Activated CD4-positive, alpha-beta T cell treated with anti-CD3 and anti-CD28 coated beads, Interleukin-2, amount 50 U/mL, for 1 hour (primary cell): ENCODE data around the gene HAGHL.

ENCODE experiments used
- DNase-seq: peaks from one replicate; pipeline ENCODE4 v3.0.0-alpha.2; 2020

The HAGHL gene

GRCh38 chr16:708959-709358, 17.9 kb upstream of the HAGHL start:
- no peak for DNase-seq

DNA sequence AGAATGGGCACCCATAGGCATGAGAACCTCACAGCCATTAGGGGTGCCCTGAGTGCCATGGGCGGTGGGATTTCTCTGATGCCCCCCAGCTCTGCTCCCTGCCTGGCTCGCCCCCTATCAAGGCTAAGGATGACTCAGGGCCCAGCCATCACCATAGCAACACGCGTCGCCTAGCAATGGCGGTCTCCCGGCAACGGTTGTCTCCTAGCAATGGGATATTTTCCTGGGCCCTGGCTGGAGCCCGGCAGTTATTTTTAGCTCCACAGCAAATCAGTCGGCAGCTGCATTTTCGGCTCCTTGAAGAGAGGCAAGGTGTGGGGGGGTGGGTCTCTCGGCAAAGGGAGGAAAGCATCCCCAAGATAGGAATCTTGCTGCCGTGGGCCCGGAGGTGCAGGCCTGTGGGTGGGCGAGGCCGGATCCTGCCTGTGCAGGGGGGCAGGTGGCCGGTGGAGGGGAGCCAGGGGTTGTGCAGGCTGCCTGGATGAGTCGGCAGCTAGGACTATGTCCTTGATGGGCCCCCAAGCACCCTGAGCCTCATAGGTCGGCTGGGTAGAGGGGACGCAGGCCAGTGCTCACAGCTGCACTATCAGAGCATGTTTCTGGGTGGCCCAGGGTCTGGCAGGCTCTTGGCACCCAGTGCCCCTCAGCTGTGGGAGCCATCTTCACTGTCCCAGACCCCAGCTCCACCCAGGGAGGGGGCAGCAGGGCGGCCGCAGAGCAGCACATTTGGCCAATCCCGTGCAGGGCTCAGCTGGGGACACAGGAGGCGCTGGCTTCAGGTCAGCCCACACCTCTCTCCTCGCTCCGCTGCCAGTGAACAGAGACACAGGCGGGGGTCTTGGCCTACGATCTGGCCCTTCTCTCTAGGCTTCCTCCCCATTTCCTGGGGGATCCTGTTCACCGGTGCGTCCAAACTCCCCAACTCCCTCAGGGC, 17.1 kb upstream of the HAGHL start:
- no peak for DNase-seq

DNA sequence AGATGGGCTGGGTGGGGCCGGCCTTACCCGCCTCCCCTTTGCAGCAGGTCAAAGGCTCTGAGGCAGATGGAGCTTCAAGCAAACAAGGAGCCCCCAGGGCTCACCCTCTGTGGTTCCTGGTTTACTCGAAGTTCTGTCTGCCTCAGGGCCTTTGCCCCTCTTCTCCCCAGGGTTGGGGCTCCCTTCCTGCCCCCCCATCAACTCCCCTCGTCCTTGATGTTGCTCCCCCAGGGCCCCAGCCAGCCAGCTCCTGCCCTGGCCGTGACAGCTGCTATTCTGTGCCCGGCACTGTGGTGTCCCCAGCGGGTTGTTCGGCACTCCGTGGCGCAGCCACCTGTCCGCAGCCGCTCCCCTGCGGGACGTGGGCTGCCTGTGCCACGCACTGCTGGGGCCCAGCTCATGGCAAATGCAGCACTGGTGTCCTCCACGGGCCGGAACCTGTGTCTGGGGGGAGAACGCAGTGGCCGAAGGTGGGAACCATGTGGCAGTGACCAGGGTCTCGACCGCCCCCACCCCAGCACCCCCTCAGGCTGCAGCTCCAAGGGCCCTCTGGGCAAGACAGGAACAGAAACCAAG, 16.3 kb upstream of the HAGHL start:
- DNase-seq: no peak

- no peak for DNase-seq
Measured at GRCh38 chr16:711084-711483, 15.8 kb upstream of the HAGHL start.

DNA sequence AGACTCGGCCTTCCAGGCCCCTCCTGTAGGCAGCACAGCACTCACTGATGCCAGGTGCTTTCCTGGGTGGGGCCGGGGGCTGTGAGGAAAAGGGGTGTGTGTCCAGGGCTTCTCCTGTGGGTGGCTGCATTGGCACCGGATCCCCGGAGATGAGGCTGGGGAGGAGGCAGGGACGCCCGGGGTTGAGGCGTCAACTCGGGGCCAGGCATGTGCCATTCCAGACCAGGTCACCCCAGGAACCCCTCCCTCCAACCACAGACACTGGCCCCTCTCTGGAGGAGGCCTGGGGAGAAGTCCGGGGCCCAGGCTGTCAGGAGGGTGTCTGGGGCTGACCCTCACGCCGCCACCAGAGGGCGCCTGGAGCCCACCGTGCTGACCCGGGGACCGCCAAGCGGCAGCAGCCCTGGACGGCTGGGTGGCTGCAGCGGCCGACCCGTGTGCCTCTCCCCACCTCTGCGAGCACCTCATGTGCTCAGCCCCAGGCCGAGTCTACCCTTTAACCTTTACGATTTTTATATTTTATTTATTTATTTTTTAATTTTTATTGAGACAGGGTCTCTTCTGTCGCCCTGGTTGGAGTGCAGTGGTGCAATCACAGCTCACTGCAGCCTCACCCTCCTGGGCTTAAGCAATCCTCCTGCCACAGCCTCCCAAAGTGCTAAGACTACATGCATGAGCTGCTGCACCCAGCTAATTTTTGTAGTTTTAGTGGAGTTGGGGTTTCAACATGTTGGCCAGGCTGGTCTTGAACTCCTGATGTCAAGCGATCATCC, 15.2 kb upstream of the HAGHL start:
- DNase-seq: peak; percentile 80

DNA sequence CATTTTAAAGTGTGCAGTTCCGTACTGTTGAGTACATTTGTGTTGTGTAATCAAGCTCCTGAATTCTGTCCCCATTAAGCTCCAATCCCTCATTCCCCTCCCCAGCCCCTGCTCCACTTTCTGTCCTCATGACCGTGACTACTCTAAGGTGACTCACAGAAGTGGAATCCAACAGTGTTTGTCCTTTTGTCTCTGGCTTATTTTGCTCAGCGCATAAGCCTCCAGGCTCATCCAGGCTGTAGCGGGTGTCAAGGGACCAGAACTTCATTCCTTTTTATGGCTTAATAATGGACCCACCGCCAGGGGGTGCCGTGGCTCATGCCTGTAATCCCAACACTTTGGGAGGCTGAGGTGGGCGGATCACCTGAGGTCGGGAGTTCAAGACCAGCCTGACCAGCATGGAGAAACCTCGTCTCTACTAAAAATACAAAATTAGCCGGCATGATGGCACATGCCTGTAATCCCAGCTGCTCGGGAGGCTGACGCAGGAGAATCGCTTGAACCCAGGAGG, 14.1 kb upstream of the HAGHL start:
- DNase-seq: peak; percentile 45

- no peak for DNase-seq
Measured at GRCh38 chr16:714079-714478, 12.8 kb upstream of the HAGHL start.

DNA sequence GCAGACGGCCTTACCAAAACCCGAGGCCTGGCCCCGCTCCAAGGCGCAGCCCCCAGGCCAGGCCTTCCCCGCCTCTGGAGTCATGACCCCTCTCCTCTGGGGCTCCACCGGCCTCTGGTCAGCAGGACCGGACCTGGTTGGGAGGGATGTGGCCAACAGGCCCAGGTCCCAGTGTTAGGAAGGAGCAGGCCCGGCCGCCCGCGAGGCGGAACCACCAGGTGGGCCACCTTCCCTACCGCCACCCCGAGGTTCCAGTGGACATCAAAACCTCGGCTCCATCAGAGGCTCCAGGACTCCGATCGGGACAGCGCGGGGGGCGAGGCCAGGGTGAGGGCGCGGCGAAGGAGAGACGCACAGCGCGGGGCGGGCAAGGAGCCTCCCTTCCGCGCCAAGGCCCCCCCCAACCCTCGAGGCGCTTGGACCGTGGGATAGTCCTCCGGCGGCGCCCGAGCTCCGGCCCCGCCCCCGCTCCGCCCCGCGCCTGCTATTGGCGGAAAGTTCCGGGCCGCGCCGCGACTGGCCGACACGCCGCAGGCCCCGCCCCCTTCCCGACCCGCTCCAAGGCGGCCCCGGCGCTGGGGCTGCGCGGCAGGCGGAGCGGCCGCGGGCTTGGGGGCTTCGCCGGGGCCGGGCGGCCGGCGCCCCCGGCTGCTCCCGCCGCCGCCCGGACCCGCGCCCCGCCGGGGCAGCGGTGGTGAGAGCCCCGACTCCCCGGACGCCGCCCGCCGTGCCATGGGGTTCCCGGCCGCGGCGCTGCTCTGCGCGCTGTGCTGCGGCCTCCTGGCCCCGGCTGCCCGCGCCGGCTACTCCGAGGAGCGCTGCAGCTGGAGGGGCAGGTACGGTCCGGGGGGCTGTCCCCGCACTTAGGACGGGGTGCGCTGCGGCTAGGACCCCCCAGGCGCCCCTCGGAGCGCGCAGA, 12.1 kb upstream of the HAGHL start, which contains the start of gene METRN:
Gene METRN (plus strand): TSS at position 561 of the 919 bp plus-strand sequence. CDS start 172 bp downstream, at position 733.
- DNase-seq: peak; percentile 88

GRCh38 chr16:715477-716199, 11.3 kb upstream of the HAGHL start:
- no peak for DNase-seq

DNA sequence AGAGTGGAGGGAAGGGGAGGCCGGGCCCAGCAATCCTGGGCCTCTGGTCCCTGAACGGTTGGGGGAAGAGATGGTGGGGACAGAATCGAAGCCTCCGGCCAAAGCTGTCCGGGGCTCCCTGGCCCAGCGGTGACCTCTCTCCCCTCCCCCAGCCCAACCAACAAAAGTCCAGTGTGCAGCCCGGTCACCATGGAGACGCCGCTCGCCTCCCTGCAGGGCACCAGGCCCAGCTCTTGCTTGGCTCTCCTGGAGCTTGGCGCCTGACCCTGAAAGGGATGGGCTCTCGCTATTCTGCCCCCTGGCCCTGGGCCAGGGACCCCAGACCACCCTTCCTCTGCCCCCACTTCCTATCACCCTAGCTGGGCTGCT, 10.7 kb upstream of the HAGHL start:
- DNase-seq: no peak

- no peak for DNase-seq
Measured at GRCh38 chr16:716768-717325, 10.1 kb upstream of the HAGHL start.

- DNase-seq: no peak
Measured at GRCh38 chr16:717450-718245, 9.3 kb upstream of the HAGHL start.

DNA sequence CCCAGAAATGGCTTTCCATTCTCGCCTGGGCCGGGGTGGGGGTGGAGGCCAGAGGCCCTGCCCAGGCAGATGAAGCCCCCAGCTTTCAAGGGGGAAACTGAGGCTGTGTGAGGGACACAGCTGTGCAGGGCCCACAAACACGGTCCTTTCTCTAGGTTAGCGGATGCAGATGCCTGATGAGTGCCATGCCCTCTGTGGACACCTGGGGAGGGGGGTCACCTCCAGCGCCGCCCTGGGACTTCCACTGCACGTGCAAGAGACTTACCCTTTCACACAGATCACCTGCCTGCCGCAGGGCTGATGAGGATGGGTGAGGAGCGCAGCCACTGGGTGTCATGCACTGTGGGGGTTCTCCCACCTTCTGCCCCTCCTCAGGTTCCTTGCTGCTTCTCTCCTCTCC, 8.5 kb upstream of the HAGHL start:
- no peak for DNase-seq

GRCh38 chr16:718922-719321, 8.0 kb upstream of the HAGHL start:
- DNase-seq: no peak

GRCh38 chr16:719815-720446, 7.0 kb upstream of the HAGHL start:
- no peak for DNase-seq

DNA sequence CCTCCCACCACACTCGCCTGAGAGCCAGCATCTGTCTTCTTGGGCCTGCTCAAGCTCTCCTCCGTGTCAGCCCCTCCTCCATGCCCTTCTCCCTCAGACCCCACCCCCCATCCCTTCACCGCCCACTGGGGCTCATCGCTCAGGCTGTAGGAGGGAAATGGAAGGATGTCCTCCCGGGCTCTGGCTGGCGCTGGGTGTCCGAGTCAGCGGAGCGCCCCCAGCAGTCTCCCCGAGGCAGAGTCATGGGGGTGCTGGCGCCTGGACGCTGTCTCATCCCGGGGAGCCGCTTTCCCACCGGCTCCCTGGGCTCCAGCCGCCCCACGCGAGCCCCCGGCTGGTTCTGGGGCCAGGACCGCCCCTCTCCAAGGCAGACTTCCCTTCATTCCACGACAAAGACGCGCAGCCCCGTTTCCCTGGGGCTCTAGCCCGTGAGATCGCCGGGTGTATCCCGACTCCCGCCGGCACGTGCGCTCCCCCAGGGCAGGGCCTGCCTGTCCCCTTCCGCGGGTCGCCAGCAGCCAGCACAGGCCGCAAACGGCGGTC, 6.4 kb upstream of the HAGHL start:
- no peak for DNase-seq

DNA sequence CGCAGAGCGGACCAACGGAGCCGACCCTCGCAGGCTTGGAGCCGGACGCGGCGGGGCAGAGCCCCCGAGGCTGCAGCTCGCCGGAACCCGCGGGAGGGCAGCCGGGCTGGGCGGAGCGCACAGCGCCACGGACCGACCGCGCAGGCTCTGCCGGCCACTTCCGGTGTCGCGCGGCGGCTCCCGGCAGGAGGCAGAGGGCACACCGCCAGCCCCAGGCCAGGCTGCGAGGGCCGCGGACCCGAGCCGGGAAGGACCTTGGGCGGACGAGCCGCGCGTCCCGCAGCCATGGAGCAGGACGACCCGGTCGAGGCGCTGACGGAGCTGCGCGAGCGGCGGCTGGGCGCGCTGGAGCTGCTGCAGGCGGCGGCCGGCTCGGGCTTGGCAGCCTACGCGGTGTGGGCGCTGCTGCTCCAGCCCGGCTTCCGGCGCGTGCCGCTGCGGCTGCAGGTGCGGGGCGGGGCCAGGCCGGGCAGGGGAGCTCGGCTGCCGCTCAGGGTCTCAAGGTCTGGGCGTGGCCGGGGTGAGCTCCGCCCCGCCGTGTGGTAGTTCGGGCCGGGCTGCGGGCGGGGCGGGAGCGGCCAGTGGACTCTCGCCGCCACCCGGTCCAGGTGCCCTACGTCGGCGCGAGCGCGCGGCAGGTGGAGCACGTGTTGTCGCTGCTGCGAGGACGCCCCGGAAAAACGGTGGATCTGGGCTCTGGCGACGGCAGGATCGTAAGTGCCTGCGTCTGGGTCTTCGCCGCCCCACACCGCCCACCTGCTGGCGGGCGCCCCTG, 5.7 kb upstream of the HAGHL start, which contains the start of gene ANTKMT:
Gene ANTKMT (plus strand): TSS at position 157 of the 775 bp plus-strand sequence. CDS start 129 bp downstream, at position 286.
- peak; percentile 60 for DNase-seq

GRCh38 chr16:721765-722540, 5.0 kb upstream of the HAGHL start:
- DNase-seq: no peak
